Measurements from ENCODE around the gene USP44.

DNA sequence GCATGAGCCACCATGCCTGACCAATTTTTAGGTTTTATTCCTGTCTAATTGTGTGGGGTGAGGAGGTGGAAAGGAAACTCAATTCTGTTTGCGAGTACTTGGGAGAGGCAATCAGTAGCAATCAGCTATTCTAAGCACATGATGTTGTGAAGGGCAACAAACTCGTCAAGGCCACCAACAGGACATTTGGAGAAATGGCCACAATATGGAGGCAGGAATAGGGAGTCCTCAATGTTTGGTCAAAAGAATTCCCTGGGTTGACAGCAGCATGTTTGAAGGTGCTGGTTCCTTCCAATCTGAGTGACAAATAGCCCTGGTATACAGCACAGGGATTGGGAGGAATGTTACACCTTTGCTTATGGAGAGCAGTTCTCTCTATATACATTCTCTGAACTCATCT lies 32.7 kb upstream of the USP44 start:
- TF ChIP-seq SP1 (IDR thresholded peaks at IDR 0.05; ENCODE audit: low read depth, low read length): no peak
- TF ChIP-seq, protein P1, sequence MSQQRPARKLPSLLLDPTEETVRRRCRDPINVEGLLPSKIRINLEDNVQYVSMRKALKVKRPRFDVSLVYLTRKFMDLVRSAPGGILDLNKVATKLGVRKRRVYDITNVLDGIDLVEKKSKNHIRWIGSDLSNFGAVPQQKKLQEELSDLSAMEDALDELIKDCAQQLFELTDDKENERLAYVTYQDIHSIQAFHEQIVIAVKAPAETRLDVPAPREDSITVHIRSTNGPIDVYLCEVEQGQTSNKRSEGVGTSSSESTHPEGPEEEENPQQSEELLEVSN (IDR thresholded peaks at IDR 0.05): no peak
